Smooth muscle cell (in vitro differentiated cells): ENCODE data around the gene USP14. TPM values are rescaled to one million over a fixed set of nuclear protein-coding genes. Genes with fewer than 3 reads are reported as not detected.

ENCODE experiments used
- DNase-seq: peaks from one replicate; lab custom pipeline; 2025; ENCODE audit not compliant: unreplicated experiment; lab: John Stamatoyannopoulos, UW
- H2AFZ ChIP-seq: fragments of 200-600 bp; sonication (generic); 2 replicates; pipeline ENCODE4 v1.6.0; 2016; ENCODE audit warnings: antibody characterized with exemption, low read depth, mild to moderate bottlenecking
- H3F3A ChIP-seq: fragments of 200-600 bp; sonication (generic); 2 replicates; pipeline ENCODE4 v1.6.0; 2017; ENCODE audit warnings: antibody characterized with exemption, low read depth
- H3K27ac ChIP-seq: fragments of 200-600 bp; sonication (generic); 2 replicates; pipeline ENCODE4 v1.5.1; 2016; ENCODE audit warnings: low read depth, mild to moderate bottlenecking
- H3K27me3 ChIP-seq: fragments of 200-600 bp; sonication (generic); 2 replicates; pipeline ENCODE4 v1.6.1; 2016; ENCODE audit warnings: low read depth, mild to moderate bottlenecking
- H3K36me3 ChIP-seq: fragments of 200-600 bp; sonication (generic); 2 replicates; pipeline ENCODE4 v1.5.1; 2016; ENCODE audit warnings: low read depth
- H3K4me1 ChIP-seq: fragments of 200-600 bp; sonication (generic); 2 replicates; pipeline ENCODE4 v1.5.1; 2016; ENCODE audit warnings: low read depth
- H3K4me2 ChIP-seq: fragments of 200-600 bp; sonication (generic); 2 replicates; pipeline ENCODE4 v1.6.0; 2016; ENCODE audit warnings: mild to moderate bottlenecking
- H3K4me3 ChIP-seq: fragments of 200-600 bp; sonication (generic); 2 replicates; pipeline ENCODE4 v1.5.1; 2016; ENCODE audit warnings: mild to moderate bottlenecking
- H3K79me2 ChIP-seq: fragments of 200-600 bp; sonication (generic); 2 replicates; pipeline ENCODE4 v1.6.0; 2016; ENCODE audit warnings: low read depth, mild to moderate bottlenecking
- H3K9ac ChIP-seq: fragments of 200-600 bp; sonication (generic); 2 replicates; pipeline ENCODE4 v1.6.0; 2016; ENCODE audit warnings: low read depth
- H3K9me3 ChIP-seq: fragments of 200-600 bp; sonication (generic); replicated peaks from 2 replicates; pipeline ENCODE4 v1.5.1; 2016; ENCODE audit warnings: low read depth
- H4K20me1 ChIP-seq: fragments of 200-600 bp; sonication (generic); 2 replicates; pipeline ENCODE4 v1.6.0; 2016; ENCODE audit warnings: low read depth
- CTCF ChIP-seq: fragments of 200-600 bp; sonication (generic); IDR thresholded peaks from 2 replicates; pipeline ENCODE4 v1.5.1; 2017; ENCODE audit warnings: borderline replicate concordance, mild to moderate bottlenecking, antibody characterized with exemption; ENCODE audit not compliant: insufficient read depth, poor library complexity, severe bottlenecking
- WGBS: methylation state at CpG from one replicate; pipeline ENCODE4 v1.1.7; 2016; ENCODE audit warnings: low lambda C conversion rate; 5-methylcytosine and 5-hydroxymethylcytosine counted together
- polyA plus RNA-seq: library from polyadenylated mRNA; unstranded; fragments of >200 nt; fragmentation: Nextera tagmentation; extraction: Ambion mirVana; gene quantifications from 2 replicates; pipeline ENCODE4 v1.2.1, GENCODE V29; 2016
- total RNA-seq: library from RNA; depleted of rRNA; stranded (reverse); fragments of >200 nt; gene quantifications from 2 replicates; pipeline ENCODE4 v1.2.3, GENCODE V29; 2014

Gene USP14
- total and polyA plus RNA-seq, 2 experiments from 2014 or later: 36.5 to 49.0 TPM

DNA sequence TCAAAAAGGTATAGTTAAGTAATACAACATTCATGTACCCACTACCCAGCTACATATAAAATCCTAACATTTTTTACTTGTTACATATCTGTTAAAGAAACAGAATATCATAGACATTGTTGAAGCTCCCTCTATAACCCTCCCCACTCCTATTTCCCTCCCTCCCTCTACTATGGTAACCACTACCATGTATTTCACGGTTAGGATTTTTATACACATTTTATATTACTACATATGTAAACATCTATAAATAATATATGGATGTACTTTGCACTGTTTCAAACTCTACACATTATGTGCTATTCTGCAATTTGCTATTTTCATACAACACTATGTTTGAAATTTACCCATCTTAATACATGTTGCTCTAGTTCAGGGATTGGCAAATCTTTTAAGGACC is 73.2 kb downstream of the USP14 start:
- WGBS: 100% methylated on average over 1 of the region's 1 CpG
- H3K79me2 ChIP-seq: no peaks in the 10 kb centered on the region

GRCh38 chr18:240175-240574 is 81.8 kb downstream of the USP14 start:
- H3K4me3 ChIP-seq: no peak overlapping the region
- H4K20me1 ChIP-seq: no peaks in the 10 kb centered on the region
- no peak overlapping the region for H3K9ac ChIP-seq
- no peak overlapping the region for H3K4me2 ChIP-seq
- no peaks in the 10 kb centered on the region for H3K27me3 ChIP-seq
- no peak overlapping the region for H2AFZ ChIP-seq
- H3K79me2 ChIP-seq: no peaks in the 10 kb centered on the region
- no peaks in the 10 kb centered on the region for H3K9me3 ChIP-seq
- DNase-seq: no peak
- no peaks in the 10 kb centered on the region for H3K4me1 ChIP-seq
- H3K27ac ChIP-seq: no peak overlapping the region
- H3F3A ChIP-seq: no peaks in the 10 kb centered on the region
- H3K36me3 ChIP-seq: peaks cover 7% of the 10 kb centered on the region
- 96% methylated on average over 1 of the region's 1 CpG for WGBS
- TF ChIP-seq CTCF: no peak

More for the DNA sequence above, 73.2 kb downstream of the USP14 start:
- no peak for DNase-seq
- TF ChIP-seq CTCF: no peak
- Histone ChIP-seq H3K4me3 (no peak overlapping the region), H3F3A (no peaks in the 10 kb centered on the region), H3K4me1 (no peaks in the 10 kb centered on the region), H3K9ac (no peak overlapping the region), H3K27ac (no peak overlapping the region), H3K9me3 (no peaks in the 10 kb centered on the region), H2AFZ (no peak overlapping the region), H4K20me1 (no peaks in the 10 kb centered on the region), H3K4me2 (no peak overlapping the region), H3K36me3 (no peaks in the 10 kb centered on the region), H3K27me3 (no peaks in the 10 kb centered on the region)

GRCh38 chr18:245282-245847 is 87.0 kb downstream of the USP14 start:
- Histone ChIP-seq H3K27me3 (no peaks in the 10 kb centered on the region), H3K4me3 (no peak overlapping the region), H4K20me1 (no peaks in the 10 kb centered on the region), H3K79me2 (no peaks in the 10 kb centered on the region), H3F3A (no peaks in the 10 kb centered on the region), H3K9ac (no peak overlapping the region), H2AFZ (no peak overlapping the region), H3K4me1 (no peaks in the 10 kb centered on the region), H3K36me3 (peaks cover 26% of the 10 kb centered on the region), H3K27ac (no peak overlapping the region), H3K9me3 (no peaks in the 10 kb centered on the region), H3K4me2 (no peak overlapping the region)
- 91% methylated on average over 2 of the region's 2 CpGs for WGBS
- DNase-seq: no peak
- TF ChIP-seq CTCF: no peak

- 98% methylated on average over 4 of the region's 4 CpGs for WGBS
- no peak overlapping the region for H2AFZ ChIP-seq
- no peak overlapping the region for H3K9ac ChIP-seq
- H3K27ac ChIP-seq: no peak overlapping the region
- no peak overlapping the region for H3K4me3 ChIP-seq
- H3K79me2 ChIP-seq: no peaks in the 10 kb centered on the region
- H3K36me3 ChIP-seq: peaks cover 38% of the 10 kb centered on the region
- no peaks in the 10 kb centered on the region for H3K27me3 ChIP-seq
- H3F3A ChIP-seq: no peaks in the 10 kb centered on the region
- DNase-seq: no peak
- H4K20me1 ChIP-seq: no peaks in the 10 kb centered on the region
- no peak for TF ChIP-seq CTCF
- H3K4me1 ChIP-seq: no peaks in the 10 kb centered on the region
- H3K9me3 ChIP-seq: no peaks in the 10 kb centered on the region
- no peak overlapping the region for H3K4me2 ChIP-seq
Measured at GRCh38 chr18:248053-248452, 89.7 kb downstream of the USP14 start.
